GM18873 (cell line): Measurements from ENCODE around the gene SCYL1.
A peak's percentile ranks its signal among the peaks of the same experiment; 100 is the strongest.

Experiments
- ATAC-seq: cut with Tn5 transposase; IDR thresholded peaks from one replicate; pipeline ENCODE4 v1.9.1; 2021; ENCODE audit warnings: mild to moderate bottlenecking, moderate library complexity, moderate number of reproducible peaks; ENCODE audit not compliant: unreplicated experiment, low FRiP score

The SCYL1 gene

DNA sequence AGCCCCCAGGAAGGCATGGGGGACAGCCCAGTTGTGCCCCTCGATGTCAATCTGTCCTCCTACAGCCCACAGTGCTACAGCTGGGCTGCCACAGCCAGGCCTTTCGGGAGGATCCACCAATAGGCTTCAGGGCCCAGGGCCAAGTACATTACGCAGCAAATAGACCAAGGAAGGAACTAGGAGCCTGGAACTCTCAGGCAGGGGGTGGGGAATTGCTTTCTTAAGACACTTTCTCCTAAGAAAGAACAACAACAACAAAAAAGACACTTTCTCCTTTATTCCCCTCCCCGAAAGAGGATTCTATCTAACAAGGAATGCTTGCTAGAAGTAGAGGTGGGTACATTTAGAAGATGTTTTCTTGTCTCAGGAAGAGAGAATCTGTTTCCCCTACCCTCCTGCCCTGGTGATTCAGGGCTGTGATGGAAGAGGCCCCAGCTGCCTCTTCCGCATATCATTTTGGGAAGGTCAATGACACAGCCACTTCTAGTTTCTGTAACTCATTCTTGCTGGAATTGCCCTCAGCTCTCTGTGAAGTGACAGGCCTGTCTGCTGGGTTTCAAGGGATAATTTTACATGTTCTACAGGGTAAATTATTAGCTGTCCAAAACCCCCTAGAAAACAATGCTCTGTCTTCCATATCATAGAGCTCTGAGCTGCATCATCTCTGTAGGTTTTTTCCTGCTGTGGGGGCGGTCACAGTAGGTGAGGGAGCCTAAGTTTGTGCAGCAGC lies 32.1 kb upstream of the SCYL1 start:
- no peak for ATAC-seq

GRCh38 chr11:65493367-65494176 lies 31.3 kb upstream of the SCYL1 start:
- ATAC-seq, result no peak

- peak; percentile 0 for ATAC-seq
These were observed 28.4 kb upstream of the SCYL1 start for GRCh38 chr11:65496304-65497140.

- peak; percentile 39 for ATAC-seq
These were observed 27.5 kb upstream of the SCYL1 start for GRCh38 chr11:65497141-65498041.

GRCh38 chr11:65498042-65498726 lies 26.7 kb upstream of the SCYL1 start:
- ATAC-seq, result no peak

DNA sequence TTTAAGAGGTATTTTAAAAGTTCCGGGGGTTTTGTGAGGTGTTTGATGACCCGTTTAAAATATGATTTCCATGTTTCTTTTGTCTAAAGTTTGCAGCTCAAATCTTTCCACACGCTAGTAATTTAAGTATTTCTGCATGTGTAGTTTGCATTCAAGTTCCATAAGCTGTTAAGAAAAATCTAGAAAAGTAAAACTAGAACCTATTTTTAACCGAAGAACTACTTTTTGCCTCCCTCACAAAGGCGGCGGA lies 26.2 kb upstream of the SCYL1 start:
- ATAC-seq, result no peak

DNA sequence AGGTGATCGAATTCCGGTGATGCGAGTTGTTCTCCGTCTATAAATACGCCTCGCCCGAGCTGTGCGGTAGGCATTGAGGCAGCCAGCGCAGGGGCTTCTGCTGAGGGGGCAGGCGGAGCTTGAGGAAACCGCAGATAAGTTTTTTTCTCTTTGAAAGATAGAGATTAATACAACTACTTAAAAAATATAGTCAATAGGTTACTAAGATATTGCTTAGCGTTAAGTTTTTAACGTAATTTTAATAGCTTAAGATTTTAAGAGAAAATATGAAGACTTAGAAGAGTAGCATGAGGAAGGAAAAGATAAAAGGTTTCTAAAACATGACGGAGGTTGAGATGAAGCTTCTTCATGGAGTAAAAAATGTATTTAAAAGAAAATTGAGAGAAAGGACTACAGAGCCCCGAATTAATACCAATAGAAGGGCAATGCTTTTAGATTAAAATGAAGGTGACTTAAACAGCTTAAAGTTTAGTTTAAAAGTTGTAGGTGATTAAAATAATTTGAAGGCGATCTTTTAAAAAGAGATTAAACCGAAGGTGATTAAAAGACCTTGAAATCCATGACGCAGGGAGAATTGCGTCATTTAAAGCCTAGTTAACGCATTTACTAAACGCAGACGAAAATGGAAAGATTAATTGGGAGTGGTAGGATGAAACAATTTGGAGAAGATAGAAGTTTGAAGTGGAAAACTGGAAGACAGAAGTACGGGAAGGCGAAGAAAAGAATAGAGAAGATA lies 25.7 kb upstream of the SCYL1 start, which contains the start of gene MALAT1:
MALAT1 (plus strand) TSS at position 69 of the 736 bp plus-strand sequence.
- peak; percentile 32 for ATAC-seq

- no peak for ATAC-seq
These were observed 25.0 kb upstream of the SCYL1 start for GRCh38 chr11:65499713-65500386.

DNA sequence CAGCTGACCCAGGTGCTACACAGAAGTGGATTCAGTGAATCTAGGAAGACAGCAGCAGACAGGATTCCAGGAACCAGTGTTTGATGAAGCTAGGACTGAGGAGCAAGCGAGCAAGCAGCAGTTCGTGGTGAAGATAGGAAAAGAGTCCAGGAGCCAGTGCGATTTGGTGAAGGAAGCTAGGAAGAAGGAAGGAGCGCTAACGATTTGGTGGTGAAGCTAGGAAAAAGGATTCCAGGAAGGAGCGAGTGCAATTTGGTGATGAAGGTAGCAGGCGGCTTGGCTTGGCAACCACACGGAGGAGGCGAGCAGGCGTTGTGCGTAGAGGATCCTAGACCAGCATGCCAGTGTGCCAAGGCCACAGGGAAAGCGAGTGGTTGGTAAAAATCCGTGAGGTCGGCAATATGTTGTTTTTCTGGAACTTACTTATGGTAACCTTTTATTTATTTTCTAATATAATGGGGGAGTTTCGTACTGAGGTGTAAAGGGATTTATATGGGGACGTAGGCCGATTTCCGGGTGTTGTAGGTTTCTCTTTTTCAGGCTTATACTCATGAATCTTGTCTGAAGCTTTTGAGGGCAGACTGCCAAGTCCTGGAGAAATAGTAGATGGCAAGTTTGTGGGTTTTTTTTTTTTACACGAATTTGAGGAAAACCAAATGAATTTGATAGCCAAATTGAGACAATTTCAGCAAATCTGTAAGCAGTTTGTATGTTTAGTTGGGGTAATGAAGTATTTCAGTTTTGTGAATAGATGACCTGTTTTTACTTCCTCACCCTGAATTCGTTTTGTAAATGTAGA lies 24.3 kb upstream of the SCYL1 start:
- ATAC-seq, result no peak

DNA sequence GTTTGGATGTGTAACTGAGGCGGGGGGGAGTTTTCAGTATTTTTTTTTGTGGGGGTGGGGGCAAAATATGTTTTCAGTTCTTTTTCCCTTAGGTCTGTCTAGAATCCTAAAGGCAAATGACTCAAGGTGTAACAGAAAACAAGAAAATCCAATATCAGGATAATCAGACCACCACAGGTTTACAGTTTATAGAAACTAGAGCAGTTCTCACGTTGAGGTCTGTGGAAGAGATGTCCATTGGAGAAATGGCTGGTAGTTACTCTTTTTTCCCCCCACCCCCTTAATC lies 23.8 kb upstream of the SCYL1 start:
- no peak for ATAC-seq

DNA sequence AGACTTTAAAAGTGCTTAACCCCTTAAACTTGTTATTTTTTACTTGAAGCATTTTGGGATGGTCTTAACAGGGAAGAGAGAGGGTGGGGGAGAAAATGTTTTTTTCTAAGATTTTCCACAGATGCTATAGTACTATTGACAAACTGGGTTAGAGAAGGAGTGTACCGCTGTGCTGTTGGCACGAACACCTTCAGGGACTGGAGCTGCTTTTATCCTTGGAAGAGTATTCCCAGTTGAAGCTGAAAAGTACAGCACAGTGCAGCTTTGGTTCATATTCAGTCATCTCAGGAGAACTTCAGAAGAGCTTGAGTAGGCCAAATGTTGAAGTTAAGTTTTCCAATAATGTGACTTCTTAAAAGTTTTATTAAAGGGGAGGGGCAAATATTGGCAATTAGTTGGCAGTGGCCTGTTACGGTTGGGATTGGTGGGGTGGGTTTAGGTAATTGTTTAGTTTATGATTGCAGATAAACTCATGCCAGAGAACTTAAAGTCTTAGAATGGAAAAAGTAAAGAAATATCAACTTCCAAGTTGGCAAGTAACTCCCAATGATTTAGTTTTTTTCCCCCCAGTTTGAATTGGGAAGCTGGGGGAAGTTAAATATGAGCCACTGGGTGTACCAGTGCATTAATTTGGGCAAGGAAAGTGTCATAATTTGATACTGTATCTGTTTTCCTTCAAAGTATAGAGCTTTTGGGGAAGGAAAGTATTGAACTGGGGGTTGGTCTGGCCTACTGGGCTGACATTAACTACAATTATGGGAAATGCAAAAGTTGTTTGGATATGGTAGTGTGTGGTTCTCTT lies 23.2 kb upstream of the SCYL1 start:
- no peak for ATAC-seq

- no peak for ATAC-seq
These were observed 22.7 kb upstream of the SCYL1 start for GRCh38 chr11:65502274-65502554.

GRCh38 chr11:65502555-65503367 lies 22.1 kb upstream of the SCYL1 start:
- no peak for ATAC-seq

DNA sequence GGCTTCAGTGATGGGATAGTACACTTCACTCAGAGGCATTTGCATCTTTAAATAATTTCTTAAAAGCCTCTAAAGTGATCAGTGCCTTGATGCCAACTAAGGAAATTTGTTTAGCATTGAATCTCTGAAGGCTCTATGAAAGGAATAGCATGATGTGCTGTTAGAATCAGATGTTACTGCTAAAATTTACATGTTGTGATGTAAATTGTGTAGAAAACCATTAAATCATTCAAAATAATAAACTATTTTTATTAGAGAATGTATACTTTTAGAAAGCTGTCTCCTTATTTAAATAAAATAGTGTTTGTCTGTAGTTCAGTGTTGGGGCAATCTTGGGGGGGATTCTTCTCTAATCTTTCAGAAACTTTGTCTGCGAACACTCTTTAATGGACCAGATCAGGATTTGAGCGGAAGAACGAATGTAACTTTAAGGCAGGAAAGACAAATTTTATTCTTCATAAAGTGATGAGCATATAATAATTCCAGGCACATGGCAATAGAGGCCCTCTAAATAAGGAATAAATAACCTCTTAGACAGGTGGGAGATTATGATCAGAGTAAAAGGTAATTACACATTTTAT lies 21.4 kb upstream of the SCYL1 start:
- no peak for ATAC-seq

DNA sequence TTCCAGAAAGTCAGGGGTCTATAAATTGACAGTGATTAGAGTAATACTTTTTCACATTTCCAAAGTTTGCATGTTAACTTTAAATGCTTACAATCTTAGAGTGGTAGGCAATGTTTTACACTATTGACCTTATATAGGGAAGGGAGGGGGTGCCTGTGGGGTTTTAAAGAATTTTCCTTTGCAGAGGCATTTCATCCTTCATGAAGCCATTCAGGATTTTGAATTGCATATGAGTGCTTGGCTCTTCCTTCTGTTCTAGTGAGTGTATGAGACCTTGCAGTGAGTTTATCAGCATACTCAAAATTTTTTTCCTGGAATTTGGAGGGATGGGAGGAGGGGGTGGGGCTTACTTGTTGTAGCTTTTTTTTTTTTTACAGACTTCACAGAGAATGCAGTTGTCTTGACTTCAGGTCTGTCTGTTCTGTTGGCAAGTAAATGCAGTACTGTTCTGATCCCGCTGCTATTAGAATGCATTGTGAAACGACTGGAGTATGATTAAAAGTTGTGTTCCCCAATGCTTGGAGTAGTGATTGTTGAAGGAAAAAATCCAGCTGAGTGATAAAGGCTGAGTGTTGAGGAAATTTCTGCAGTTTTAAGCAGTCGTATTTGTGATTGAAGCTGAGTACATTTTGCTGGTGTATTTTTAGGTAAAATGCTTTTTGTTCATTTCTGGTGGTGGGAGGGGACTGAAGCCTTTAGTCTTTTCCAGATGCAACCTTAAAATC lies 20.8 kb upstream of the SCYL1 start:
- ATAC-seq, result no peak
